GM12892 (cell line): Measurements from ENCODE around the gene SPECC1.

Experiments
- POLR2A ChIP-seq: IDR thresholded peaks from 2 replicates; pipeline ENCODE4 v1.6.1; 2011; ENCODE audit warnings: low read depth, low read length, control low read depth
- POLR2AphosphoS5 ChIP-seq: IDR thresholded peaks from 2 replicates; pipeline ENCODE4 v1.6.1; 2011; ENCODE audit warnings: low read depth, low read length, control low read depth
- TAF1 ChIP-seq: IDR thresholded peaks from 2 replicates; pipeline ENCODE4 v1.6.1; 2011; ENCODE audit warnings: low read depth, mild to moderate bottlenecking, control low read depth, low read length, borderline replicate concordance

- TF ChIP-seq POLR2A (no peak), TAF1 (no peak), POLR2AphosphoS5 (no peak)
Measured at GRCh38 chr17:20293501-20293900, 284.3 kb downstream of the SPECC1 start.
